Measurements from ENCODE around the gene CX3CR1. TPM values are rescaled to one million over a fixed set of nuclear protein-coding genes. Genes with fewer than 3 reads are reported as not detected.
"Not testable (repeated sequence)": the region's sequence is repeated elsewhere in the genome, so short reads cannot be mapped to it uniquely, and the experiment has no call there.

Gene CX3CR1
- total RNA-seq, 2 experiments from 2014 or later: 0.34 to 0.88 TPM

- no peak for DNase-seq
Observed at GRCh38 chr3:39325236-39325635, 45.4 kb upstream of the CX3CR1 start.

GRCh38 chr3:39323494-39323893 lies 43.7 kb upstream of the CX3CR1 start:
- DNase-seq (no peak), ATAC-seq (no peak)
- ChIA-PET CTCF (interaction anchor here (0.6 to 1.1 kb wide), 2 partner anchors 17 to 124 kb away, joined by 3 read pairs; no protein-coding TSS in a partner anchor), POLR2A (no interaction called here)
- H3K9me3 Mint-ChIP-seq: no peaks in the 10 kb centered on the region
- H3K27ac Mint-ChIP-seq: no peak overlapping the region
- TF ChIP-seq CTCF (IDR thresholded peaks at IDR 0.05): no peak
- no peak overlapping the region for H3K4me3 Mint-ChIP-seq
- peaks cover 43% of the 10 kb centered on the region for H3K4me1 Mint-ChIP-seq (ENCODE audit: low read depth)
- intact Hi-C loops (cut with micrococcal nuclease): no loop called here
- peaks cover 3% of the 10 kb centered on the region for H3K27me3 Mint-ChIP-seq
- no peaks in the 10 kb centered on the region for H3K36me3 Mint-ChIP-seq (ENCODE audit: low read depth)

More at GRCh38 chr3:39325236-39325635, 45.4 kb upstream of the CX3CR1 start:
- CTCF ChIA-PET: no interaction called here
- no peak overlapping the region for H3K27ac Mint-ChIP-seq
- H3K9me3 Mint-ChIP-seq: no peaks in the 10 kb centered on the region
- TF ChIP-seq CTCF (IDR thresholded peaks at IDR 0.05): no peak
- H3K36me3 Mint-ChIP-seq (ENCODE audit: low read depth): no peaks in the 10 kb centered on the region
- H3K27me3 Mint-ChIP-seq: no peaks in the 10 kb centered on the region
- no peak for ATAC-seq
- no peak overlapping the region for H3K4me3 Mint-ChIP-seq
- intact Hi-C loops (cut with micrococcal nuclease): no loop called here
- POLR2A ChIA-PET: no interaction called here
- peaks cover 43% of the 10 kb centered on the region for H3K4me1 Mint-ChIP-seq (ENCODE audit: low read depth)

- H3K4me1 Mint-ChIP-seq (ENCODE audit: low read depth): peaks cover 38% of the 10 kb centered on the region
- POLR2A ChIA-PET: no interaction called here
Observed at GRCh38 chr3:39322936-39323335, 43.1 kb upstream of the CX3CR1 start.

GRCh38 chr3:39322209-39322715 lies 42.4 kb upstream of the CX3CR1 start:
- H3K4me3 Mint-ChIP-seq; H3K27ac Mint-ChIP-seq; H3K27me3 Mint-ChIP-seq; H3K9me3 Mint-ChIP-seq; ATAC-seq; POLR2A ChIA-PET; intact Hi-C loops (cut with micrococcal nuclease); H3K36me3 Mint-ChIP-seq (ENCODE audit: low read depth); DNase-seq: not testable (repeated sequence)
- peaks cover 31% of the 10 kb centered on the region for H3K4me1 Mint-ChIP-seq (ENCODE audit: low read depth)
- CTCF ChIA-PET: interaction anchor here (1.1 to 1.5 kb wide), 3 partner anchors 30 to 133 kb away, joined by 4 to 5 read pairs (median 4); no protein-coding TSS in a partner anchor

More at GRCh38 chr3:39322936-39323335, 43.1 kb upstream of the CX3CR1 start:
- DNase-seq (no peak), ATAC-seq (no peak)
- intact Hi-C loops (cut with micrococcal nuclease): no loop called here
- no peak overlapping the region for H3K27ac Mint-ChIP-seq
- no peaks in the 10 kb centered on the region for H3K36me3 Mint-ChIP-seq (ENCODE audit: low read depth)
- peaks cover 3% of the 10 kb centered on the region for H3K27me3 Mint-ChIP-seq
- no peak for TF ChIP-seq CTCF (IDR thresholded peaks at IDR 0.05)
- no peaks in the 10 kb centered on the region for H3K9me3 Mint-ChIP-seq
- H3K4me3 Mint-ChIP-seq: no peak overlapping the region
- CTCF ChIA-PET: interaction anchor here (1.1 kb wide), 1 partner anchor 125 kb away, joined by 3 read pairs; no protein-coding TSS in a partner anchor

GRCh38 chr3:39321574-39321983 lies 41.7 kb upstream of the CX3CR1 start:
- H3K9me3 Mint-ChIP-seq; H3K4me3 Mint-ChIP-seq; H3K36me3 Mint-ChIP-seq (ENCODE audit: low read depth); POLR2A ChIA-PET; intact Hi-C loops (cut with micrococcal nuclease); H3K27me3 Mint-ChIP-seq: not testable (repeated sequence)
- CTCF ChIA-PET: interaction anchor here (1.1 to 1.5 kb wide), 3 partner anchors 29 to 132 kb away, joined by 4 to 5 read pairs (median 4); no protein-coding TSS in a partner anchor
- H3K4me1 Mint-ChIP-seq (ENCODE audit: low read depth): peaks cover 27% of the 10 kb centered on the region
- DNase-seq: peak; percentile 38
- peak; percentile 86 for ATAC-seq
- peak overlapping the region; percentile 3 for H3K27ac Mint-ChIP-seq

GRCh38 chr3:39319249-39319648 lies 39.4 kb upstream of the CX3CR1 start:
- Mint-ChIP-seq H3K9me3 (peaks cover 5% of the 10 kb centered on the region), H3K4me1 (ENCODE audit: low read depth) (peaks cover 23% of the 10 kb centered on the region), H3K36me3 (ENCODE audit: low read depth) (no peaks in the 10 kb centered on the region), H3K27me3 (peaks cover 3% of the 10 kb centered on the region), H3K4me3 (no peak overlapping the region), H3K27ac (no peak overlapping the region)
- no peak for DNase-seq
- ATAC-seq: no peak
- no peak for TF ChIP-seq CTCF (IDR thresholded peaks at IDR 0.05)
- ChIA-PET POLR2A (interaction anchor here (0.6 kb wide), 1 partner anchor 96 kb away, joined by 4 read pairs; no protein-coding TSS in a partner anchor), CTCF (interaction anchor here (2.0 to 2.2 kb wide), 2 partner anchors 27 to 31 kb away, joined by 7 to 9 read pairs; no protein-coding TSS in a partner anchor)
- intact Hi-C loops (cut with micrococcal nuclease): no loop called here

Data from activated CD8-positive, alpha-beta T cell treated with anti-CD3 and anti-CD28 coated beads for 36 hours (primary cell).